ENCODE data around the gene SMAD5. TPM values are rescaled to one million over a fixed set of nuclear protein-coding genes. Genes with fewer than 3 reads are reported as not detected.

Gene SMAD5
- total and polyA plus RNA-seq, 2 of the 4 experiments (the other 2 are of a cell fraction), result 37.4 to 101 TPM

- Histone ChIP-seq H3K27ac (ENCODE audit: insufficient read depth, low read length) (no peak overlapping the region), H3K4me3 (ENCODE audit: insufficient read depth, low read depth, low read length) (no peak overlapping the region), H4K8ac (ENCODE audit: low read depth in 2 of 2, low read length in 2 of 2) (no peak overlapping the region), H3K9me3 (ENCODE audit: control insufficient read depth, insufficient read depth, low read length) (no peaks in the 10 kb centered on the region), H3K14ac (replicated peaks; ENCODE audit: low read depth, low read length) (no peak overlapping the region), H3K4me1 (ENCODE audit: control insufficient read depth, insufficient read depth, low read length) (no peaks in the 10 kb centered on the region), H3K36me3 (ENCODE audit: control insufficient read depth, insufficient read depth, low read length) (no peaks in the 10 kb centered on the region), H2AK9ac (replicated peaks; ENCODE audit: low read depth, low read length, poor library complexity) (no peak overlapping the region), H3K9me1 (ENCODE audit: insufficient read depth, low read length) (no peaks in the 10 kb centered on the region; the same call in 1 of the 2 replicates), H2AK5ac (ENCODE audit: low read depth, low read length) (no peak overlapping the region), H4K91ac (ENCODE audit: insufficient read depth, low read depth, low read length) (no peak overlapping the region), H3K9ac (ENCODE audit: low read depth, low read length) (no peak overlapping the region), H2AFZ (replicated peaks; ENCODE audit: low read length, poor library complexity) (no peak overlapping the region), H3K56ac (ENCODE audit: extremely low read depth, insufficient read depth, low read length) (no peak overlapping the region), H4K20me1 (ENCODE audit: insufficient read depth, low read length) (no peaks in the 10 kb centered on the region), H3K4me2 (ENCODE audit: low read depth, low read length) (no peak overlapping the region), H3K4ac (ENCODE audit: low read depth, low read length) (no peak overlapping the region), H2BK20ac (ENCODE audit: low read depth, low read length) (no peak overlapping the region), H3K18ac (ENCODE audit: low read depth, low read length) (no peak overlapping the region), H2BK15ac (ENCODE audit: low read depth, low read length) (no peak overlapping the region), H3K27me3 (ENCODE audit: control insufficient read depth, insufficient read depth, low read length) (peaks cover 35% of the 10 kb centered on the region), H4K5ac (ENCODE audit: low read depth, low read length) (no peak overlapping the region), H3K79me1 (ENCODE audit: low read depth in 1 of 2, low read length in 2 of 2) (no peaks in the 10 kb centered on the region), H2BK120ac (ENCODE audit: low read depth, low read length) (no peak overlapping the region), H2BK5ac (ENCODE audit: low read depth, low read length, poor library complexity, severe bottlenecking) (no peak overlapping the region), H3K23ac (ENCODE audit: low read depth, low read length) (no peak overlapping the region)
- DNase-seq (no peak), ATAC-seq (ENCODE audit: low read depth) (no peak)
- BruUV-seq (replicated peaks), result no TSS peak
- in situ Hi-C loops (cut with MboI; ENCODE audit: low sequenced_read_pairs) (loop anchor here (25.0 kb wide), 1 partner anchor 441 kb away; no protein-coding TSS in a partner anchor), dilution Hi-C loops (cut with HindIII; ENCODE audit: low sequenced_read_pairs, unreplicated experiment) (no loop called here), intact Hi-C loops (cut with micrococcal nuclease) (no loop called here)
- ChIA-PET POLR2A (ENCODE audit: unreplicated experiment) (no interaction called here), CTCF (no interaction called here)
- no CpG with 5 or more reads among the region's 1 CpG for WGBS, 2 experiments (ENCODE audit: extremely low coverage in 2 of 2, insufficient read length in 1 of 2)
- no peak for TF ChIP-seq USF2 (IDR thresholded peaks at IDR 0.05; ENCODE audit: low read depth, low read length)
- TF ChIP-seq CTCF (conservative IDR thresholded peaks at IDR 0.05; ENCODE audit: low read depth, low read length), result no peak
- no peak for TF ChIP-seq SMC3 (IDR thresholded peaks at IDR 0.05; ENCODE audit: low read depth, low read length)
- no peak for TF ChIP-seq CEBPB (IDR thresholded peaks at IDR 0.05; ENCODE audit: low read depth, low read length)
- no peak for TF ChIP-seq ELK1 (IDR thresholded peaks at IDR 0.05; ENCODE audit: borderline replicate concordance, low read depth, low read length)
- TF ChIP-seq RCOR1 (IDR thresholded peaks at IDR 0.05; ENCODE audit: insufficient replicate concordance, low read length), result no peak
- no peak for TF ChIP-seq BHLHE40 (IDR thresholded peaks at IDR 0.05; ENCODE audit: low read depth, low read length)
- TF ChIP-seq CHD1 (IDR thresholded peaks at IDR 0.05; ENCODE audit: low read depth, low read length), result no peak
- TF ChIP-seq RAD21 (IDR thresholded peaks at IDR 0.05; ENCODE audit: low read length), result no peak
- TF ChIP-seq NFE2L2 (IDR thresholded peaks at IDR 0.05; ENCODE audit: low read depth, low read length), result no peak
- TF ChIP-seq POLR2A (IDR thresholded peaks at IDR 0.05; ENCODE audit: low read depth, low read length), result no peak
- no peak for TF ChIP-seq RFX5 (IDR thresholded peaks at IDR 0.05; ENCODE audit: low read depth, low read length)
- TF ChIP-seq MXI1 (IDR thresholded peaks at IDR 0.05; ENCODE audit: borderline replicate concordance, low read depth, low read length), result no peak
- no peak for TF ChIP-seq MAFK (IDR thresholded peaks at IDR 0.05; ENCODE audit: low read depth, low read length)
- TF ChIP-seq MAZ (IDR thresholded peaks at IDR 0.05; ENCODE audit: borderline replicate concordance, low read depth, low read length), result no peak
- TF ChIP-seq FOS (IDR thresholded peaks at IDR 0.05; ENCODE audit: low read depth, low read length), result no peak
Measured at GRCh38 chr5:136103118-136103517, 29.5 kb upstream of the SMAD5 start.
